ENCODE results near the gene ELFN1.

Gene ELFN1

DNA sequence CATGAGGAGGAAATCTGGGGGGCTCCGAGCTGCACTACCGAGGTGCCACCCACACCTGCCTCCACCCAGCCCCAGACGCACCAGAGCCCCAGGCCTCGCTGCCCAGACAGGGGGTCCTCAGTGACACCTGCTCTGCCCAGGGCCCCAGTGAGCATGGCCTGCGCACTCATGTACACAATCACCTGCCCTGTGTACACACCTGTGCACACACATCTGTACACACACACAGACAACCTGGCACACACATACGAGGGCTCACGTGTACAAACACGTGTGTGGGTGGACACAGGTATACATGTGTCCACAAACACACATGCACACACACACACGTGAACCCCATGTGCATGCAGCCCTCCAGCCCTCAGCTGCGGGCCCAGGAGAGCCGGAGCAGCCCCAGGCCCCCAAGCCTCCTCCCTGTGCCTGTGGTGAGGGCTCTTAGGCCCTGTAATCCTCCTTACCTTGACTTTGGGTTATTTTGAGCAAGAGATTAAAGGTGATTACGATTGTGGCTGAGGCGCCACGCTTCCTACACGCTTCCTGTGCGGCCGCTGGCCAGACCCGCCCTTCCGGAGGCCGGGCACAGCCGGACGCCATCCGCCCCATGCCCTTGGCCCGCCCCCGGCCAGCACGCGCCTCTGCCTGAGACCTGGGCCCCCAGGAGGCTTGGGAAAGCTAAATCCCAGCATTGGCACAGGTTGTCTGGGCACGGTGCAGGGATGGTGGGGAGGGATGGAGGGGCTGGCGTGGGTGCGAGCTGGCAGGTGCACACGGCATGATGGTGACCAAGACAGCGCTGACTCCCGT, 71.9 kb downstream of the ELFN1 start:
- TF ChIP-seq, protein P1, sequence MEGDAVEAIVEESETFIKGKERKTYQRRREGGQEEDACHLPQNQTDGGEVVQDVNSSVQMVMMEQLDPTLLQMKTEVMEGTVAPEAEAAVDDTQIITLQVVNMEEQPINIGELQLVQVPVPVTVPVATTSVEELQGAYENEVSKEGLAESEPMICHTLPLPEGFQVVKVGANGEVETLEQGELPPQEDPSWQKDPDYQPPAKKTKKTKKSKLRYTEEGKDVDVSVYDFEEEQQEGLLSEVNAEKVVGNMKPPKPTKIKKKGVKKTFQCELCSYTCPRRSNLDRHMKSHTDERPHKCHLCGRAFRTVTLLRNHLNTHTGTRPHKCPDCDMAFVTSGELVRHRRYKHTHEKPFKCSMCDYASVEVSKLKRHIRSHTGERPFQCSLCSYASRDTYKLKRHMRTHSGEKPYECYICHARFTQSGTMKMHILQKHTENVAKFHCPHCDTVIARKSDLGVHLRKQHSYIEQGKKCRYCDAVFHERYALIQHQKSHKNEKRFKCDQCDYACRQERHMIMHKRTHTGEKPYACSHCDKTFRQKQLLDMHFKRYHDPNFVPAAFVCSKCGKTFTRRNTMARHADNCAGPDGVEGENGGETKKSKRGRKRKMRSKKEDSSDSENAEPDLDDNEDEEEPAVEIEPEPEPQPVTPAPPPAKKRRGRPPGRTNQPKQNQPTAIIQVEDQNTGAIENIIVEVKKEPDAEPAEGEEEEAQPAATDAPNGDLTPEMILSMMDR (conservative IDR thresholded peaks at IDR 0.05; ENCODE audit: low read depth) = no peak
- no peak for DNase-seq (ENCODE audit: low spot score)
- ChIA-PET CTCF (no interaction called here), POLR2A (ENCODE audit: low non-redundant PET) (no interaction called here)
- H3K27ac ChIP-seq = no peak overlapping the region

- TF ChIP-seq, protein P1 (conservative IDR thresholded peaks at IDR 0.05; ENCODE audit: low read depth) = no peak
- ChIA-PET POLR2A (ENCODE audit: low non-redundant PET) (no interaction called here), CTCF (interaction anchor here (0.7 kb wide), 1 partner anchor 27 kb away, joined by 4 read pairs; no protein-coding TSS in a partner anchor)
- no peak for DNase-seq (ENCODE audit: low spot score)
- H3K27ac ChIP-seq = no peak overlapping the region
These were observed 72.7 kb downstream of the ELFN1 start for GRCh38 chr7:1742555-1743303.

DNA sequence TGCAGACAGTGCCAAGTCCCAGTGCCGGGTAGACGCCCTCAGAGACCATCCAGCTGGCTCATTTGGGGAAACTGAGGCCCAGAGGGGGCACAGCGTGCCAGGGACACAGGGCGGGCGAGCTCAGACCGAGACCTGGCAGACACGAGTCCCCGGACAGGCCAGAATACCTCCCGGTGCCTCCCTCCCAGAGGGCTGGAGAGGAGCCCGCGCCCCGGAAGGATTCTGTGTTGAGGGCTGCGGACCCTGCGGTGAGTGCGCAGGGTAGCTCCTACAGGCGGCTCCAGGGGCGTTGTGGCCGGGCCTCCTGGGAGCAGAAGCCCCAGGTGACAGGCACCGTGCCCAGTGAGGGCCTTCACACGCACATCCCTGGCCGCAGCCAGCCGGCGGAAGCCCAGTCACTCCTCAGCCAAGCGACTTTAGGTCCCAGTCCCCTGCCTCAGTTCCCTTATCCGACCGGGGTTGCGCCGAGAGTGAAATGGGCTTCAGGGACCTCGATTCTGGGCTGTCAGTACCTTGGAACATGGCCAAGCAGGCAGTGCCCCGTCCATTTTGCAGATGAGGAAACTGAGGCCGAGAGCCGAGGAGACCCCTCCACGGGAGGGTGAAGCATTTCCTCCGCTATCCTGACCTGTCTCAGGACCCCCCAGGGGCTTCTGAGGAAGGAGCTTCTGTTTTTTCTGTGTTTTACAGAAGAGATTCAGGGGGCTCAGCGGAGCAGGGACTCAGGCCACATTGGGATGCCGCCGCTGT, 73.6 kb downstream of the ELFN1 start:
- no peak for DNase-seq (ENCODE audit: low spot score)
- TF ChIP-seq, protein P1 (conservative IDR thresholded peaks at IDR 0.05; ENCODE audit: low read depth) = no peak
- no peak overlapping the region for H3K27ac ChIP-seq
- ChIA-PET POLR2A (ENCODE audit: low non-redundant PET) (no interaction called here), CTCF (no interaction called here)

- CTCF ChIA-PET = no interaction called here
- H3K27ac ChIP-seq = no peak overlapping the region
- DNase-seq (ENCODE audit: low spot score) = no peak
- POLR2A ChIA-PET (ENCODE audit: low non-redundant PET) = no interaction called here
- TF ChIP-seq, protein P1 (conservative IDR thresholded peaks at IDR 0.05; ENCODE audit: low read depth) = no peak
These were observed 74.4 kb downstream of the ELFN1 start for GRCh38 chr7:1744296-1745017.

- TF ChIP-seq, protein P1 (conservative IDR thresholded peaks at IDR 0.05; ENCODE audit: low read depth) = no peak
These were observed 75.0 kb downstream of the ELFN1 start for GRCh38 chr7:1745018-1745532.

More at GRCh38 chr7:1745018-1745532, 75.0 kb downstream of the ELFN1 start:
- H3K27ac ChIP-seq = no peak overlapping the region
- POLR2A ChIA-PET (ENCODE audit: low non-redundant PET) = no interaction called here
- DNase-seq (ENCODE audit: low spot score) = no peak
- CTCF ChIA-PET = no interaction called here

Data from RWPE1 (cell line).